GM12878 (cell line): ENCODE data around the gene CEACAM1. TPM values are rescaled to one million over a fixed set of nuclear protein-coding genes. Genes with fewer than 3 reads are reported as not detected.
A peak's percentile ranks its signal among the peaks of the same experiment; 100 is the strongest.

Experiments
- BRCA1 ChIP-seq: IDR thresholded peaks from 2 replicates; pipeline ENCODE4 v1.6.1; 2011; ENCODE audit warnings: low read depth, low read length, improper control_type of control experiment
- CREB1 ChIP-seq: IDR thresholded peaks from 2 replicates; pipeline ENCODE4 v1.6.1; 2012; ENCODE audit warnings: low read depth, mild to moderate bottlenecking, inconsistent platforms
- E2F4 ChIP-seq: IDR thresholded peaks from 2 replicates; pipeline ENCODE4 v1.6.1; 2012; ENCODE audit warnings: low read depth, low read length, improper control_type of control experiment
- EED ChIP-seq: sonication (generic); IDR thresholded peaks from 2 replicates; pipeline ENCODE4 v1.6.1; 2016; ENCODE audit warnings: antibody characterized with exemption, low read depth
- EP300 ChIP-seq, 2 experiments: fragments of 150-350 bp in 1 of 2; IDR thresholded peaks; 2 replicates each; pipeline ENCODE4 v1.6.1; 2011 to 2012; ENCODE audit warnings: low read depth in 2 of 2, low read length in 2 of 2, borderline replicate concordance in 1 of 2, improper control_type of control experiment in 1 of 2, inconsistent platforms in 1 of 2; ENCODE audit not compliant: control insufficient read depth in 1 of 2
- KLF5 ChIP-seq: fragments of 450-650 bp; IDR thresholded peaks from 2 replicates; pipeline ENCODE4 v1.6.1; 2014; ENCODE audit warnings: mild to moderate bottlenecking; ENCODE audit not compliant: partially characterized antibody
- MEF2A ChIP-seq: IDR thresholded peaks from 2 replicates; pipeline ENCODE4 v1.6.1; 2011; ENCODE audit warnings: low read depth, mild to moderate bottlenecking, low read length, moderate library complexity; ENCODE audit not compliant: insufficient read depth
- MTA2 ChIP-seq: fragments of 450-650 bp; IDR thresholded peaks from 2 replicates; pipeline ENCODE4 v1.6.1; 2016; ENCODE audit warnings: low read depth, mild to moderate bottlenecking, moderate library complexity
- NBN ChIP-seq: fragments of 450-650 bp; IDR thresholded peaks from 2 replicates; pipeline ENCODE4 v1.6.1; 2016
- NFYA ChIP-seq: IDR thresholded peaks from 2 replicates; pipeline ENCODE4 v1.6.1; 2011; ENCODE audit warnings: low read depth, mild to moderate bottlenecking, low read length, improper control_type of control experiment, borderline replicate concordance
- PAX5 ChIP-seq: IDR thresholded peaks from 2 replicates; pipeline ENCODE4 v1.6.1; 2011; ENCODE audit warnings: low read depth, low read length, borderline replicate concordance
- PAX8 ChIP-seq: fragments of 450-650 bp; IDR thresholded peaks from 2 replicates; pipeline ENCODE4 v1.6.1; 2017; ENCODE audit warnings: mild to moderate bottlenecking, moderate library complexity
- RBBP5 ChIP-seq: fragments of 200-600 bp; sonication (generic); conservative IDR thresholded peaks from 2 replicates; pipeline ENCODE4 v1.6.1; 2016
- RCOR1 ChIP-seq: conservative IDR thresholded peaks from 2 replicates; pipeline ENCODE4 v1.6.1; 2012; ENCODE audit warnings: low read depth, low read length, improper control_type of control experiment
- REST ChIP-seq: IDR thresholded peaks from 2 replicates; pipeline ENCODE4 v1.6.1; 2012; ENCODE audit warnings: mild to moderate bottlenecking, low read depth, low read length
- RFX5 ChIP-seq: IDR thresholded peaks from 2 replicates; pipeline ENCODE4 v1.6.1; 2011; ENCODE audit warnings: low read depth, low read length, improper control_type of control experiment
- SKIL ChIP-seq: fragments of 450-650 bp; IDR thresholded peaks from 2 replicates; pipeline ENCODE4 v1.6.1; 2017; ENCODE audit warnings: mild to moderate bottlenecking, low read depth, inconsistent platforms; ENCODE audit not compliant: poor library complexity, severe bottlenecking
- SMC3 ChIP-seq: IDR thresholded peaks from 2 replicates; pipeline ENCODE4 v1.6.1; 2011; ENCODE audit warnings: low read length, improper control_type of control experiment, borderline replicate concordance
- SP1 ChIP-seq: IDR thresholded peaks from one replicate; pipeline ENCODE4 v1.6.1; 2011; ENCODE audit warnings: low read depth, low read length
- SRF ChIP-seq, 2 experiments: IDR thresholded peaks; 2 replicates each; pipeline ENCODE4 v1.6.1; 2011; ENCODE audit warnings: low read depth in 2 of 2, low read length in 2 of 2, mild to moderate bottlenecking in 1 of 2, moderate library complexity in 1 of 2
- SUZ12 ChIP-seq: fragments of 200-600 bp; sonication (generic); IDR thresholded peaks from one replicate; pipeline ENCODE4 v1.6.1; 2018; ENCODE audit warnings: antibody characterized with exemption, mild to moderate bottlenecking; ENCODE audit not compliant: unreplicated experiment
- ZNF274 ChIP-seq: IDR thresholded peaks from one replicate; pipeline ENCODE4 v1.8.0; 2011; ENCODE audit not compliant: insufficient read length, insufficient read depth
- polyA plus RNA-seq, 11 experiments: library from polyadenylated mRNA; depleted of rRNA in 4 of 11; unstranded in 6 of 11; stranded (reverse) in 5 of 11; fragments of >200 nt; fragmentation: Nextera tagmentation in 4 of 11; fragmentation: Illumina TruSeq in 1 of 11; extraction: Ambion mirVana in 4 of 11; extraction: Trizol in 1 of 11; gene quantifications; 1 replicate in 1 of 11; 2 replicates in 10 of 11; pipeline versions ENCODE4 v1.2.1 to v1.2.3, GENCODE V29; 2011 to 2016; ENCODE audit warnings: inconsistent platforms in 2 of 11, missing spikeins in 2 of 11, low read depth in 1 of 11
- total RNA-seq, 4 experiments: library from RNA; depleted of rRNA in 3 of 4; stranded (reverse); fragments of >200 nt in 3 of 4; fragmentation: Illumina TruSeq in 1 of 4; extraction: Trizol in 1 of 4; gene quantifications; 2 replicates each; pipeline versions ENCODE4 v1.2.1 to v1.2.3, GENCODE V29; 2013 to 2021
- TF ChIP-seq, protein P1 (sequence below), 3 experiments: IDR thresholded peaks in 2 of 3; conservative IDR thresholded peaks in 1 of 3; 2 replicates each; pipeline ENCODE4 v1.5.1; 2011; ENCODE audit warnings: low read depth in 3 of 3, low read length in 3 of 3, mild to moderate bottlenecking in 3 of 3, control low read depth in 2 of 3, moderate library complexity in 2 of 3, inconsistent platforms in 1 of 3, mixed read lengths in 1 of 3; ENCODE audit not compliant: control insufficient read depth in 2 of 3, insufficient read depth in 1 of 3; ENCODE audit errors: extremely low read depth in 1 of 3

Gene CEACAM1
- total and polyA plus RNA-seq, 10 of the 15 experiments (the other 5 are each of a cell fraction or from before 2014, with no cell fraction given) = 3.9 to 24.0 (median 6.5) TPM

- TF ChIP-seq REST = no peak
- TF ChIP-seq RFX5 = no peak
- no peak for TF ChIP-seq PAX5
- no peak for TF ChIP-seq PAX8
- no peak for TF ChIP-seq SP1
- no peak for TF ChIP-seq RCOR1
- no peak for TF ChIP-seq CREB1
- no peak for TF ChIP-seq KLF5
- TF ChIP-seq MEF2A = no peak
- TF ChIP-seq NBN = peak; percentile 90
- no peak for TF ChIP-seq ZNF274
- no peak for TF ChIP-seq E2F4
- TF ChIP-seq, protein P1, sequence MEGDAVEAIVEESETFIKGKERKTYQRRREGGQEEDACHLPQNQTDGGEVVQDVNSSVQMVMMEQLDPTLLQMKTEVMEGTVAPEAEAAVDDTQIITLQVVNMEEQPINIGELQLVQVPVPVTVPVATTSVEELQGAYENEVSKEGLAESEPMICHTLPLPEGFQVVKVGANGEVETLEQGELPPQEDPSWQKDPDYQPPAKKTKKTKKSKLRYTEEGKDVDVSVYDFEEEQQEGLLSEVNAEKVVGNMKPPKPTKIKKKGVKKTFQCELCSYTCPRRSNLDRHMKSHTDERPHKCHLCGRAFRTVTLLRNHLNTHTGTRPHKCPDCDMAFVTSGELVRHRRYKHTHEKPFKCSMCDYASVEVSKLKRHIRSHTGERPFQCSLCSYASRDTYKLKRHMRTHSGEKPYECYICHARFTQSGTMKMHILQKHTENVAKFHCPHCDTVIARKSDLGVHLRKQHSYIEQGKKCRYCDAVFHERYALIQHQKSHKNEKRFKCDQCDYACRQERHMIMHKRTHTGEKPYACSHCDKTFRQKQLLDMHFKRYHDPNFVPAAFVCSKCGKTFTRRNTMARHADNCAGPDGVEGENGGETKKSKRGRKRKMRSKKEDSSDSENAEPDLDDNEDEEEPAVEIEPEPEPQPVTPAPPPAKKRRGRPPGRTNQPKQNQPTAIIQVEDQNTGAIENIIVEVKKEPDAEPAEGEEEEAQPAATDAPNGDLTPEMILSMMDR (IDR thresholded peaks at IDR 0.05 in 2 of 3, conservative IDR thresholded peaks at IDR 0.05 in 1 of 3; ENCODE audit: control insufficient read depth in 2 of 3, extremely low read depth in 1 of 3, insufficient read depth in 1 of 3, low read depth in 3 of 3, low read length in 3 of 3) = 0 out of 6 replicates have a peak, but pooled peaks of 1 of the 3 experiments have one; percentile 11
- TF ChIP-seq SKIL = peak; percentile 96
- no peak for TF ChIP-seq SRF (IDR thresholded peaks at IDR 0.05; ENCODE audit: low read depth in 2 of 2, low read length in 2 of 2)
- no peak for TF ChIP-seq NFYA
- peak; percentile 54 for TF ChIP-seq EED
- TF ChIP-seq BRCA1 = no peak
- TF ChIP-seq SUZ12 = no peak
- TF ChIP-seq EP300 (IDR thresholded peaks at IDR 0.05; ENCODE audit: borderline replicate concordance in 1 of 2, control insufficient read depth in 1 of 2, low read depth in 2 of 2, low read length in 2 of 2) = peak; percentile 26 to 68
- TF ChIP-seq MTA2 = peak; percentile 87
- TF ChIP-seq RBBP5 = no peak
- TF ChIP-seq SMC3 = no peak
Observed at GRCh38 chr19:42512743-42513304, 15.5 kb downstream of the CEACAM1 start (continued).
